ENCODE data around the gene DLK1.

DNA sequence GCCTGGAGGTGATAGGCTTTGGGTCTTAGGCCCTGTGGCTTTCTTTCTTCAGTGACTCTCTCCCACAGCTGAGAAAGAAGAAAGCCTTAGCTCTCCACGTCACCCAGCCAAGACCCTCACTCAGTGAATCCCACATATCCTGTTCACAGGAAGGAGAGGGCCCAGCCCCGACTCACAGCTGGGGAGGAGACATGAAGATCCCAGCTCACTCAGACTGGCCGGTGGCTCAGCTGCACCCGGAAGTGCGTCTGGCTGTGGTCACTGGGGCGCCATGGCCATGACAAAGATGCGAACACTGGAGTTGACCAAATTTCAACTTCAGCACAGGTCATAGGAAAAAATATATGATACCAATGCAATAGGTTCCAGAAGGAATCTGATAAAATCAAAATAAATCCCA, 14.2 kb downstream of the DLK1 start:
- TF ChIP-seq, protein P1, sequence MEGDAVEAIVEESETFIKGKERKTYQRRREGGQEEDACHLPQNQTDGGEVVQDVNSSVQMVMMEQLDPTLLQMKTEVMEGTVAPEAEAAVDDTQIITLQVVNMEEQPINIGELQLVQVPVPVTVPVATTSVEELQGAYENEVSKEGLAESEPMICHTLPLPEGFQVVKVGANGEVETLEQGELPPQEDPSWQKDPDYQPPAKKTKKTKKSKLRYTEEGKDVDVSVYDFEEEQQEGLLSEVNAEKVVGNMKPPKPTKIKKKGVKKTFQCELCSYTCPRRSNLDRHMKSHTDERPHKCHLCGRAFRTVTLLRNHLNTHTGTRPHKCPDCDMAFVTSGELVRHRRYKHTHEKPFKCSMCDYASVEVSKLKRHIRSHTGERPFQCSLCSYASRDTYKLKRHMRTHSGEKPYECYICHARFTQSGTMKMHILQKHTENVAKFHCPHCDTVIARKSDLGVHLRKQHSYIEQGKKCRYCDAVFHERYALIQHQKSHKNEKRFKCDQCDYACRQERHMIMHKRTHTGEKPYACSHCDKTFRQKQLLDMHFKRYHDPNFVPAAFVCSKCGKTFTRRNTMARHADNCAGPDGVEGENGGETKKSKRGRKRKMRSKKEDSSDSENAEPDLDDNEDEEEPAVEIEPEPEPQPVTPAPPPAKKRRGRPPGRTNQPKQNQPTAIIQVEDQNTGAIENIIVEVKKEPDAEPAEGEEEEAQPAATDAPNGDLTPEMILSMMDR (IDR thresholded peaks at IDR 0.05), result no peak
- TF ChIP-seq POLR2A (IDR thresholded peaks at IDR 0.05), result no peak

Measured in lower leg skin (tissue), 3 donors.